Right lobe of liver (tissue), 4 donors: ENCODE results near the gene CLEC4M.

Source experiments
- POLR2A ChIP-seq: fragments of 450-650 bp; IDR thresholded peaks from one replicate; pipeline ENCODE4 v1.6.1; 2017; ENCODE audit warnings: antibody characterized with exemption, mild to moderate bottlenecking
- TF ChIP-seq, protein P1 (sequence below), 4 donors: fragments of 200-600 bp in 3 of 4; fragments of 450-650 bp in 1 of 4; IDR thresholded peaks; one replicate each; pipeline versions ENCODE4 v1.5.1 to v1.8.0; 2016 to 2022; ENCODE audit warnings: antibody characterized with exemption in 4 of 4, mild to moderate bottlenecking in 2 of 4
- donor health status: DM: no; HTN: no; CAD: no.
- donor health status: DM: no; HTN: no; CAD: no.
- donor health status: DM: no; HTN: yes; CAD: no.

DNA sequence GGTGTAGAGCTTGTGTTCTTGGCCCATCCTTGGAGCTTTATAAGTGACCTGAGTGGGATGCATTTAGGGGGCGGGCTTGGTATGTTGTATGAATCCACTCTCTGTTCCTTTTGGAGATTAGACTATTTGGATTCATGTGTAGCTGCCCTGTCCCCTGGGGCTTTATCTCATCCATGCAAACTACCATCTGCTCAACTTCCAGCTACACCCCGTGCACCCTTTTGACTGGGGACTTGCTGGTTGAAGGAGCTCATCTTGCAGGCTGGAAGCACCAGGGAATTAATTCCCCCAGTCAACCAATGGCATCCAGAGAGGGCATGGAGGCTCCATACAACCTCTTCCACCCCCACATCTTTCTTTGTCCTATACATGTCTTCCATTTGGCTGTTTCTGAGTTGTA lies 6.1 kb downstream of the CLEC4M start:
- TF ChIP-seq POLR2A = no peak
- TF ChIP-seq, protein P1, sequence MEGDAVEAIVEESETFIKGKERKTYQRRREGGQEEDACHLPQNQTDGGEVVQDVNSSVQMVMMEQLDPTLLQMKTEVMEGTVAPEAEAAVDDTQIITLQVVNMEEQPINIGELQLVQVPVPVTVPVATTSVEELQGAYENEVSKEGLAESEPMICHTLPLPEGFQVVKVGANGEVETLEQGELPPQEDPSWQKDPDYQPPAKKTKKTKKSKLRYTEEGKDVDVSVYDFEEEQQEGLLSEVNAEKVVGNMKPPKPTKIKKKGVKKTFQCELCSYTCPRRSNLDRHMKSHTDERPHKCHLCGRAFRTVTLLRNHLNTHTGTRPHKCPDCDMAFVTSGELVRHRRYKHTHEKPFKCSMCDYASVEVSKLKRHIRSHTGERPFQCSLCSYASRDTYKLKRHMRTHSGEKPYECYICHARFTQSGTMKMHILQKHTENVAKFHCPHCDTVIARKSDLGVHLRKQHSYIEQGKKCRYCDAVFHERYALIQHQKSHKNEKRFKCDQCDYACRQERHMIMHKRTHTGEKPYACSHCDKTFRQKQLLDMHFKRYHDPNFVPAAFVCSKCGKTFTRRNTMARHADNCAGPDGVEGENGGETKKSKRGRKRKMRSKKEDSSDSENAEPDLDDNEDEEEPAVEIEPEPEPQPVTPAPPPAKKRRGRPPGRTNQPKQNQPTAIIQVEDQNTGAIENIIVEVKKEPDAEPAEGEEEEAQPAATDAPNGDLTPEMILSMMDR (IDR thresholded peaks at IDR 0.05) = no peak
